Measurements from ENCODE around the gene COL25A1. TPM values are rescaled to one million over a fixed set of nuclear protein-coding genes. Genes with fewer than 3 reads are reported as not detected.

COL25A1 gene
- total RNA-seq, 1 donor from 2014 or later: 4.3 TPM

DNA sequence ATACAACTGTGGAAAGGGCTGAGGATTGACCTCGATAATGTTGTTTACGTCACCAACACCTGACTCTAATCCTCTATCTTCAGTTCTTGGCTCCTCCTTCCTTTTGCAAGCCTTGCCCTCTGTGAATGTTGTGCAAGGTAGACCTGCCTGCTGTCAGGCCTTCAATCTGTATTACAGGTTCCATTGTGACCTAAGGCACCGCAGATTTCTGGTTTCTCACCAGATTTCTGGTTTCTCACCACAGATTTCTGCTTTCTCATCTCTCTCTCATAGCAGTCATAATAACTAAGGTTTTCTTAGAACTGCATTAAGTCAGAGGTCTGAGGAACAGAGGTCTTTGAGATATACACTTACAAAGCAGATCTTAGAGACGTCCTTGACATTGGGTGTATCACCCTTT lies 488.1 kb downstream of the COL25A1 start:
- H3K36me3 ChIP-seq (ENCODE audit: control insufficient read depth, insufficient read depth, low read length): no peaks in the 10 kb centered on the region
- H3K27me3 ChIP-seq (ENCODE audit: control insufficient read depth, insufficient read depth, low read length): no peaks in the 10 kb centered on the region
- no peak overlapping the region for H3K4me3 ChIP-seq (ENCODE audit: low read depth, low read length)
- TF ChIP-seq, protein P1, sequence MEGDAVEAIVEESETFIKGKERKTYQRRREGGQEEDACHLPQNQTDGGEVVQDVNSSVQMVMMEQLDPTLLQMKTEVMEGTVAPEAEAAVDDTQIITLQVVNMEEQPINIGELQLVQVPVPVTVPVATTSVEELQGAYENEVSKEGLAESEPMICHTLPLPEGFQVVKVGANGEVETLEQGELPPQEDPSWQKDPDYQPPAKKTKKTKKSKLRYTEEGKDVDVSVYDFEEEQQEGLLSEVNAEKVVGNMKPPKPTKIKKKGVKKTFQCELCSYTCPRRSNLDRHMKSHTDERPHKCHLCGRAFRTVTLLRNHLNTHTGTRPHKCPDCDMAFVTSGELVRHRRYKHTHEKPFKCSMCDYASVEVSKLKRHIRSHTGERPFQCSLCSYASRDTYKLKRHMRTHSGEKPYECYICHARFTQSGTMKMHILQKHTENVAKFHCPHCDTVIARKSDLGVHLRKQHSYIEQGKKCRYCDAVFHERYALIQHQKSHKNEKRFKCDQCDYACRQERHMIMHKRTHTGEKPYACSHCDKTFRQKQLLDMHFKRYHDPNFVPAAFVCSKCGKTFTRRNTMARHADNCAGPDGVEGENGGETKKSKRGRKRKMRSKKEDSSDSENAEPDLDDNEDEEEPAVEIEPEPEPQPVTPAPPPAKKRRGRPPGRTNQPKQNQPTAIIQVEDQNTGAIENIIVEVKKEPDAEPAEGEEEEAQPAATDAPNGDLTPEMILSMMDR (IDR thresholded peaks at IDR 0.05; ENCODE audit: insufficient read depth, low read length, poor library complexity, severe bottlenecking): no peak
- DNase-seq (ENCODE audit: low read depth): no peak

DNA sequence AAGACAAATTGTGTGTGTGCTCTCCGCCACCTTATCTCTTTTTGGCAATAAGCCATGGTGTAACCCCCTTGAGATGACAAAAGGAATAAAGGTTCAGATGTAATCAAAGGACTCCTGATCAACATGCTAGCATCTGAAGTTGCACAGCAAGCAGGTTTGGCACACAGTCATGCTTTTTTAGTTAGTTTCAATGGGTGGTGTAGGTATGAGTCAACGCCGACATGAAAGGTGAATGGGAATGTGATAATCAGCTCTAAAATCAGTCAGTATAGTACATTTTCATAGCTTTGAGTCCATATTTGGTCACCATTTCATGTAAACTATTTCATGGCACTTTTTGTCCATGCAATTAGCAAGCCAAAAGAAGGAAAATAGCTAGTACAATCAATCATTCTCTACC lies 489.2 kb downstream of the COL25A1 start:
- Histone ChIP-seq H3K36me3 (ENCODE audit: control insufficient read depth, insufficient read depth, low read length) (no peaks in the 10 kb centered on the region), H3K4me3 (ENCODE audit: low read depth, low read length) (no peak overlapping the region), H3K27me3 (ENCODE audit: control insufficient read depth, insufficient read depth, low read length) (no peaks in the 10 kb centered on the region)
- no peak for DNase-seq (ENCODE audit: low read depth)
- TF ChIP-seq, protein P1 (IDR thresholded peaks at IDR 0.05; ENCODE audit: insufficient read depth, low read length, poor library complexity, severe bottlenecking): no peak

- TF ChIP-seq, protein P1 (IDR thresholded peaks at IDR 0.05; ENCODE audit: insufficient read depth, low read length, poor library complexity, severe bottlenecking): no peak
- H3K4me3 ChIP-seq (ENCODE audit: low read depth, low read length): no peak overlapping the region
- H3K27me3 ChIP-seq (ENCODE audit: control insufficient read depth, insufficient read depth, low read length): no peaks in the 10 kb centered on the region
- no peaks in the 10 kb centered on the region for H3K36me3 ChIP-seq (ENCODE audit: control insufficient read depth, insufficient read depth, low read length)
- DNase-seq (ENCODE audit: low read depth): no peak
These were observed 491.0 kb downstream of the COL25A1 start for GRCh38 chr4:108811486-108811885.

- H3K27me3 ChIP-seq (ENCODE audit: control insufficient read depth, insufficient read depth, low read length): no peaks in the 10 kb centered on the region
- no peak for DNase-seq (ENCODE audit: low read depth)
- H3K36me3 ChIP-seq (ENCODE audit: control insufficient read depth, insufficient read depth, low read length): no peaks in the 10 kb centered on the region
- TF ChIP-seq, protein P1 (IDR thresholded peaks at IDR 0.05; ENCODE audit: insufficient read depth, low read length, poor library complexity, severe bottlenecking): no peak
- H3K4me3 ChIP-seq (ENCODE audit: low read depth, low read length): no peak overlapping the region
These were observed 492.4 kb downstream of the COL25A1 start for GRCh38 chr4:108810087-108810486.

DNA sequence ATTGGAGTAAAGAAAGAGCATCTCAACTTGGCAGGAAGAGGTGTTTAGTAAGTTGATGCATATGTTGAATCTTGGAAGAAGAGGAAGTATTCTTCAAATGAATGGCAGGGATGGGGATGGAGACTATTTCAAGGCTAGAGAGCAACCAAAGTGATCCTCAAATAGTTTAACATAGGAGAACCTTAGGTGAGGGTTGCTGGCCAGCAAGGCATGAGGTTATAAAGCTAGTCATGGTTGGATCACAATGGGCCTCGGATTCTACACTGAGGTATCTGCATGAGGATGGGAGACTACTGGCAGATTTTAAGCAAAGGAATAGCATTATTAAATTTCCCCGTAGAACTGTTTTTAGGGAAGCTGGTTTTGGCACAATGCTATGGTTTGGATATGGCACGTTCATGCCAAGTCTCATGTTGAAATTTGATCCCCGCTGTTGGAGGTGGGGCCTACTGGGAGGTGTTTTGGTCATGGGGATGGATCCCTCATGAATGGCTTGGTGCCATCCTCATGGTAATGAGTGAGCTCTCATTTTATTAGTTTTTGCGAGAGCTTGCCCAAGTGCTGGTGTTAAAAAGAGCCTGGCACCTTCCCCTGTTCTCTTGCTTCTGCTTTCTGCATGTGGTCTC lies 497.7 kb downstream of the COL25A1 start:
- H3K27me3 ChIP-seq (ENCODE audit: control insufficient read depth, insufficient read depth, low read length): no peaks in the 10 kb centered on the region
- no peak for DNase-seq (ENCODE audit: low read depth)
- TF ChIP-seq, protein P1 (IDR thresholded peaks at IDR 0.05; ENCODE audit: insufficient read depth, low read length, poor library complexity, severe bottlenecking): no peak
- H3K36me3 ChIP-seq (ENCODE audit: control insufficient read depth, insufficient read depth, low read length): no peaks in the 10 kb centered on the region
- no peak overlapping the region for H3K4me3 ChIP-seq (ENCODE audit: low read depth, low read length)

DNA sequence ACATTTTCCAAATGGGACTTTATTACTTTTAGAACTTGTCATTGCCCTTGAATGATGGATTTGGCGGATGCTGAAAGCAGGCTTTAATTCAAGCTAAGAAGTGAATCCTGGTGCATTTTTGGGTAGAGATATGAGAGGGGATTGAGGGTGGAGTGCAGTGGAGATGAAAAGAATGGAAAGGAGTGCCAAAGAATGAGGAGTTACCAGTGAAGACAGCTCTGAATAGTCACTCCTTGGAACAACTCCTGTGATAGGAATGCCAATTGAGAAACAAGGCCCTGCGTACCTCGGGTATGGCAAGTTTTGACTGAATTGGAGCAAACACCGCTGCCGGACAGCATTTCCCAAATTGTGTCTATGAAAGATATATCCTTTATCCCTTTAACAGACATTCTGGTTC lies 503.2 kb downstream of the COL25A1 start:
- DNase-seq (ENCODE audit: low read depth): no peak
- Histone ChIP-seq H3K27me3 (ENCODE audit: control insufficient read depth, insufficient read depth, low read length) (no peaks in the 10 kb centered on the region), H3K4me3 (ENCODE audit: low read depth, low read length) (no peak overlapping the region), H3K36me3 (ENCODE audit: control insufficient read depth, insufficient read depth, low read length) (no peaks in the 10 kb centered on the region)
- TF ChIP-seq, protein P1 (IDR thresholded peaks at IDR 0.05; ENCODE audit: insufficient read depth, low read length, poor library complexity, severe bottlenecking): no peak
